ENCODE results near the gene MOB3C. TPM values are rescaled to one million over a fixed set of nuclear protein-coding genes. Genes with fewer than 3 reads are reported as not detected.

Gene MOB3C
- total RNA-seq, 2 experiments from 2014 or later = 2.7 to 3.8 TPM

- TF ChIP-seq EZH2phosphoT487 (IDR thresholded peaks at IDR 0.05; ENCODE audit: borderline replicate concordance, low read depth, low read length) = no peak
- no peak for TF ChIP-seq CTCF (conservative IDR thresholded peaks at IDR 0.05; ENCODE audit: low read length)
- Histone ChIP-seq H3K4me2 (ENCODE audit: low read length) (no peak overlapping the region), H3K4me3 (ENCODE audit: low read depth, low read length, poor library complexity, severe bottlenecking) (no peak overlapping the region), H3K79me2 (ENCODE audit: insufficient read depth, low read depth, low read length) (no peaks in the 10 kb centered on the region), H3K4me1 (ENCODE audit: insufficient read depth, low read length, poor library complexity, severe bottlenecking) (no peaks in the 10 kb centered on the region), H2AFZ (ENCODE audit: low read length) (no peak overlapping the region), H4K20me1 (ENCODE audit: insufficient read depth, low read length) (no peaks in the 10 kb centered on the region), H3K9me2 (ENCODE audit: insufficient read depth, low read length) (no peaks in the 10 kb centered on the region), H3K36me3 (ENCODE audit: insufficient read depth, low read length) (peaks cover 36% of the 10 kb centered on the region), H3K27ac (ENCODE audit: low read depth, low read length, poor library complexity, severe bottlenecking) (no peak overlapping the region), H3K9me3 (ENCODE audit: low read length) (peaks cover 24% of the 10 kb centered on the region)
- no TSS peak for BruUV-seq (replicated peaks)
- POLR2A ChIA-PET = no interaction called here
- intact Hi-C loops (cut with micrococcal nuclease; ENCODE audit: unreplicated experiment) = no loop called here
- CTCF ChIA-PET (ENCODE audit: unreplicated experiment) = interaction anchor here (0.6 kb wide), 1 partner anchor 28 kb away, joined by 3 read pairs; no protein-coding TSS in a partner anchor
- DNase-seq (ENCODE audit: low spot score) = no peak
Measured at GRCh38 chr1:46646844-46647243, 30.2 kb upstream of the MOB3C start.

GRCh38 chr1:46646331-46646730 is 29.7 kb upstream of the MOB3C start:
- Histone ChIP-seq H4K20me1 (ENCODE audit: insufficient read depth, low read length) (no peaks in the 10 kb centered on the region), H3K27ac (ENCODE audit: low read depth, low read length, poor library complexity, severe bottlenecking) (no peak overlapping the region), H3K36me3 (ENCODE audit: insufficient read depth, low read length) (peaks cover 36% of the 10 kb centered on the region), H3K4me3 (ENCODE audit: low read depth, low read length, poor library complexity, severe bottlenecking) (no peak overlapping the region), H3K9me3 (ENCODE audit: low read length) (peaks cover 24% of the 10 kb centered on the region), H3K4me2 (ENCODE audit: low read length) (no peak overlapping the region), H3K79me2 (ENCODE audit: insufficient read depth, low read depth, low read length) (no peaks in the 10 kb centered on the region), H3K4me1 (ENCODE audit: insufficient read depth, low read length, poor library complexity, severe bottlenecking) (no peaks in the 10 kb centered on the region), H2AFZ (ENCODE audit: low read length) (no peak overlapping the region), H3K9me2 (ENCODE audit: insufficient read depth, low read length) (no peaks in the 10 kb centered on the region)
- DNase-seq (ENCODE audit: low spot score) = no peak
- ChIA-PET CTCF (ENCODE audit: unreplicated experiment) (no interaction called here), POLR2A (interaction anchor here (0.6 kb wide), 1 partner anchor 64 kb away, joined by 3 read pairs; no protein-coding TSS in a partner anchor)
- no TSS peak for BruUV-seq (replicated peaks)
- intact Hi-C loops (cut with micrococcal nuclease; ENCODE audit: unreplicated experiment) = no loop called here
- TF ChIP-seq CTCF (conservative IDR thresholded peaks at IDR 0.05; ENCODE audit: low read length) = no peak
- no peak for TF ChIP-seq EZH2phosphoT487 (IDR thresholded peaks at IDR 0.05; ENCODE audit: borderline replicate concordance, low read depth, low read length)

- Histone ChIP-seq H2AFZ (ENCODE audit: low read length) (no peak overlapping the region), H3K79me2 (ENCODE audit: insufficient read depth, low read depth, low read length) (no peaks in the 10 kb centered on the region), H3K9me2 (ENCODE audit: insufficient read depth, low read length) (no peaks in the 10 kb centered on the region), H3K4me1 (ENCODE audit: insufficient read depth, low read length, poor library complexity, severe bottlenecking) (no peaks in the 10 kb centered on the region), H3K4me2 (ENCODE audit: low read length) (no peak overlapping the region), H3K9me3 (ENCODE audit: low read length) (peaks cover 24% of the 10 kb centered on the region), H3K36me3 (ENCODE audit: insufficient read depth, low read length) (peaks cover 36% of the 10 kb centered on the region), H3K4me3 (ENCODE audit: low read depth, low read length, poor library complexity, severe bottlenecking) (no peak overlapping the region), H4K20me1 (ENCODE audit: insufficient read depth, low read length) (no peaks in the 10 kb centered on the region), H3K27ac (ENCODE audit: low read depth, low read length, poor library complexity, severe bottlenecking) (no peak overlapping the region)
- TF ChIP-seq CTCF (conservative IDR thresholded peaks at IDR 0.05; ENCODE audit: low read length) = no peak
- TF ChIP-seq EZH2phosphoT487 (IDR thresholded peaks at IDR 0.05; ENCODE audit: borderline replicate concordance, low read depth, low read length) = no peak
- ChIA-PET POLR2A (interaction anchor here (0.6 kb wide), 1 partner anchor 64 kb away, joined by 3 read pairs; no protein-coding TSS in a partner anchor), CTCF (ENCODE audit: unreplicated experiment) (no interaction called here)
- DNase-seq (ENCODE audit: low spot score) = no peak
- no TSS peak for BruUV-seq (replicated peaks)
- intact Hi-C loops (cut with micrococcal nuclease; ENCODE audit: unreplicated experiment) = no loop called here
Measured at GRCh38 chr1:46645815-46646214, 29.2 kb upstream of the MOB3C start.

Data from OCI-LY7 (cell line).